SK-N-SH (cell line): ENCODE data around the gene RPIA.

Experiments
- EP300 ChIP-seq, 2 experiments: IDR thresholded peaks; 2 replicates each; pipeline versions ENCODE4 v1.4.0 to v1.6.1; 2012; ENCODE audit warnings: borderline replicate concordance in 1 of 2, low read depth in 1 of 2, low read length in 1 of 2
- FOSL2 ChIP-seq: IDR thresholded peaks from 2 replicates; pipeline ENCODE4 v1.4.0; 2012; ENCODE audit warnings: low read depth, mild to moderate bottlenecking, moderate library complexity, borderline replicate concordance
- GABPA ChIP-seq: IDR thresholded peaks from 2 replicates; pipeline ENCODE4 v1.4.0; 2012; ENCODE audit warnings: low read depth, mild to moderate bottlenecking
- JUND ChIP-seq: IDR thresholded peaks from 2 replicates; pipeline ENCODE4 v1.4.0; 2012
- MXI1 ChIP-seq: IDR thresholded peaks from 2 replicates; pipeline ENCODE4 v1.6.1; 2012; ENCODE audit warnings: mild to moderate bottlenecking, low read depth, low read length, improper control_type of control experiment
- SIN3A ChIP-seq: IDR thresholded peaks from 2 replicates; pipeline ENCODE4 v1.6.1; 2012; ENCODE audit warnings: low read depth, mild to moderate bottlenecking, low read length, moderate library complexity, borderline replicate concordance
- TEAD4 ChIP-seq: IDR thresholded peaks from 2 replicates; pipeline ENCODE4 v1.4.0; 2012; ENCODE audit warnings: mild to moderate bottlenecking, borderline replicate concordance; ENCODE audit not compliant: insufficient read depth
- TF ChIP-seq, protein P1 (sequence below): IDR thresholded peaks from 2 replicates; pipeline ENCODE4 v1.4.0; 2012; ENCODE audit warnings: low read depth
- TF ChIP-seq, protein P2 (sequence below): fragments of 200-600 bp; sonication (generic); IDR thresholded peaks from 2 replicates; pipeline ENCODE4 v1.6.1; 2017; ENCODE audit warnings: antibody characterized with exemption, mild to moderate bottlenecking, moderate library complexity
- TF ChIP-seq, protein P3 (sequence below): IDR thresholded peaks from 2 replicates; pipeline ENCODE4 v1.6.1; 2012; ENCODE audit warnings: mild to moderate bottlenecking, low read depth, low read length, moderate library complexity

DNA sequence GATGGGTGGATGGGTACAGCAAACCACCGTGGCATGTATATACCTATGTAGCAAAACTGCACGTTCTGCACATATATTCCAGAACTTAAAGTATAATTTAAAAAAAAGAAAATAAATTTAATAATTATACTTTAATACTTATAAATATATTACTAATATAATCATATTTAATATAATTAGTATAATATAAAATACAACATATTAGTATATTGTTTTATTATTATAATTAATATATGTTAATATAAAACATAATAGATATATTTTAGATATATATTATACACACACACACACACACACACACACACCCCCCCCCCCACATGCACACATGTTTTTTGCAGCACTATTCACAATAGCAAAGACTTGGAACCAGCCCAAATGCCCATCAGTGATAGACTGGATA lies 29.8 kb downstream of the RPIA start:
- TF ChIP-seq JUND (no peak), EP300 (IDR thresholded peaks at IDR 0.05; ENCODE audit: borderline replicate concordance in 1 of 2, low read depth in 1 of 2, low read length in 1 of 2) (no peak), MXI1 (no peak), GABPA (no peak), TEAD4 (no peak), FOSL2 (no peak), SIN3A (no peak)
- TF ChIP-seq, protein P1, sequence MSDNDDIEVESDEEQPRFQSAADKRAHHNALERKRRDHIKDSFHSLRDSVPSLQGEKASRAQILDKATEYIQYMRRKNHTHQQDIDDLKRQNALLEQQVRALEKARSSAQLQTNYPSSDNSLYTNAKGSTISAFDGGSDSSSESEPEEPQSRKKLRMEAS: no peak
- TF ChIP-seq, protein P2, sequence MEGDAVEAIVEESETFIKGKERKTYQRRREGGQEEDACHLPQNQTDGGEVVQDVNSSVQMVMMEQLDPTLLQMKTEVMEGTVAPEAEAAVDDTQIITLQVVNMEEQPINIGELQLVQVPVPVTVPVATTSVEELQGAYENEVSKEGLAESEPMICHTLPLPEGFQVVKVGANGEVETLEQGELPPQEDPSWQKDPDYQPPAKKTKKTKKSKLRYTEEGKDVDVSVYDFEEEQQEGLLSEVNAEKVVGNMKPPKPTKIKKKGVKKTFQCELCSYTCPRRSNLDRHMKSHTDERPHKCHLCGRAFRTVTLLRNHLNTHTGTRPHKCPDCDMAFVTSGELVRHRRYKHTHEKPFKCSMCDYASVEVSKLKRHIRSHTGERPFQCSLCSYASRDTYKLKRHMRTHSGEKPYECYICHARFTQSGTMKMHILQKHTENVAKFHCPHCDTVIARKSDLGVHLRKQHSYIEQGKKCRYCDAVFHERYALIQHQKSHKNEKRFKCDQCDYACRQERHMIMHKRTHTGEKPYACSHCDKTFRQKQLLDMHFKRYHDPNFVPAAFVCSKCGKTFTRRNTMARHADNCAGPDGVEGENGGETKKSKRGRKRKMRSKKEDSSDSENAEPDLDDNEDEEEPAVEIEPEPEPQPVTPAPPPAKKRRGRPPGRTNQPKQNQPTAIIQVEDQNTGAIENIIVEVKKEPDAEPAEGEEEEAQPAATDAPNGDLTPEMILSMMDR: no peak
- TF ChIP-seq, protein P3, sequence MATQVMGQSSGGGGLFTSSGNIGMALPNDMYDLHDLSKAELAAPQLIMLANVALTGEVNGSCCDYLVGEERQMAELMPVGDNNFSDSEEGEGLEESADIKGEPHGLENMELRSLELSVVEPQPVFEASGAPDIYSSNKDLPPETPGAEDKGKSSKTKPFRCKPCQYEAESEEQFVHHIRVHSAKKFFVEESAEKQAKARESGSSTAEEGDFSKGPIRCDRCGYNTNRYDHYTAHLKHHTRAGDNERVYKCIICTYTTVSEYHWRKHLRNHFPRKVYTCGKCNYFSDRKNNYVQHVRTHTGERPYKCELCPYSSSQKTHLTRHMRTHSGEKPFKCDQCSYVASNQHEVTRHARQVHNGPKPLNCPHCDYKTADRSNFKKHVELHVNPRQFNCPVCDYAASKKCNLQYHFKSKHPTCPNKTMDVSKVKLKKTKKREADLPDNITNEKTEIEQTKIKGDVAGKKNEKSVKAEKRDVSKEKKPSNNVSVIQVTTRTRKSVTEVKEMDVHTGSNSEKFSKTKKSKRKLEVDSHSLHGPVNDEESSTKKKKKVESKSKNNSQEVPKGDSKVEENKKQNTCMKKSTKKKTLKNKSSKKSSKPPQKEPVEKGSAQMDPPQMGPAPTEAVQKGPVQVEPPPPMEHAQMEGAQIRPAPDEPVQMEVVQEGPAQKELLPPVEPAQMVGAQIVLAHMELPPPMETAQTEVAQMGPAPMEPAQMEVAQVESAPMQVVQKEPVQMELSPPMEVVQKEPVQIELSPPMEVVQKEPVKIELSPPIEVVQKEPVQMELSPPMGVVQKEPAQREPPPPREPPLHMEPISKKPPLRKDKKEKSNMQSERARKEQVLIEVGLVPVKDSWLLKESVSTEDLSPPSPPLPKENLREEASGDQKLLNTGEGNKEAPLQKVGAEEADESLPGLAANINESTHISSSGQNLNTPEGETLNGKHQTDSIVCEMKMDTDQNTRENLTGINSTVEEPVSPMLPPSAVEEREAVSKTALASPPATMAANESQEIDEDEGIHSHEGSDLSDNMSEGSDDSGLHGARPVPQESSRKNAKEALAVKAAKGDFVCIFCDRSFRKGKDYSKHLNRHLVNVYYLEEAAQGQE: no peak
